GM12878 (cell line): Measurements from ENCODE around the gene KANSL2. TPM values are rescaled to one million over a fixed set of nuclear protein-coding genes. Genes with fewer than 3 reads are reported as not detected.
A peak's percentile ranks its signal among the peaks of the same experiment; 100 is the strongest.

Experiments used
- ASH2L ChIP-seq: fragments of 300-600, 200-600 bp; sonication (generic); IDR thresholded peaks from 2 replicates; pipeline ENCODE4 v1.6.1; 2017; ENCODE audit warnings: low read depth, mild to moderate bottlenecking, borderline replicate concordance
- BCLAF1 ChIP-seq: fragments of 450-650 bp; IDR thresholded peaks from 2 replicates; pipeline ENCODE4 v1.6.1; 2017; ENCODE audit warnings: antibody characterized with exemption, mild to moderate bottlenecking, moderate library complexity
- CHD4 ChIP-seq: fragments of 200-600 bp; sonication (generic); IDR thresholded peaks from 2 replicates; pipeline ENCODE4 v1.6.1; 2016; ENCODE audit warnings: mild to moderate bottlenecking
- CREM ChIP-seq: IDR thresholded peaks from 2 replicates; pipeline ENCODE4 v1.6.1; 2014; ENCODE audit warnings: antibody characterized with exemption, low read depth
- EED ChIP-seq: sonication (generic); IDR thresholded peaks from 2 replicates; pipeline ENCODE4 v1.6.1; 2016; ENCODE audit warnings: antibody characterized with exemption, low read depth
- FOS ChIP-seq: IDR thresholded peaks from 3 replicates; pipeline ENCODE4 v1.6.1; 2011; ENCODE audit warnings: borderline replicate concordance; ENCODE audit not compliant: insufficient read length; ENCODE audit errors: extremely low read depth
- FOXK2 ChIP-seq: fragments of 450-650 bp; IDR thresholded peaks from 2 replicates; pipeline ENCODE4 v1.6.1; 2017; ENCODE audit warnings: mild to moderate bottlenecking, moderate library complexity
- GABPA ChIP-seq: IDR thresholded peaks from 2 replicates; pipeline ENCODE4 v1.6.1; 2014; ENCODE audit warnings: antibody characterized with exemption, low read depth, mild to moderate bottlenecking, inconsistent platforms
- NFXL1 ChIP-seq: fragments of 450-650 bp; IDR thresholded peaks from 2 replicates; pipeline ENCODE4 v1.6.1; 2017; ENCODE audit warnings: antibody characterized with exemption, mild to moderate bottlenecking, borderline replicate concordance
- NFYA ChIP-seq: IDR thresholded peaks from 2 replicates; pipeline ENCODE4 v1.6.1; 2011; ENCODE audit warnings: low read depth, mild to moderate bottlenecking, low read length, improper control_type of control experiment, borderline replicate concordance
- PBX3 ChIP-seq: IDR thresholded peaks from 2 replicates; pipeline ENCODE4 v1.6.1; 2011; ENCODE audit warnings: mild to moderate bottlenecking, low read depth, low read length, moderate library complexity; ENCODE audit not compliant: insufficient replicate concordance
- PML ChIP-seq: IDR thresholded peaks from 2 replicates; pipeline ENCODE4 v1.6.1; 2012; ENCODE audit warnings: low read length, inconsistent platforms
- SMARCA5 ChIP-seq: fragments of 450-650 bp; IDR thresholded peaks from 2 replicates; pipeline ENCODE4 v1.6.1; 2017; ENCODE audit warnings: mild to moderate bottlenecking
- YY1 ChIP-seq: IDR thresholded peaks from 2 replicates; pipeline ENCODE4 v1.6.1; 2011; ENCODE audit warnings: low read depth, mild to moderate bottlenecking, low read length
- ZNF217 ChIP-seq: fragments of 450-650 bp; IDR thresholded peaks from 2 replicates; pipeline ENCODE4 v1.6.1; 2017; ENCODE audit warnings: antibody characterized with exemption, mild to moderate bottlenecking
- polyA plus RNA-seq, 11 experiments: library from polyadenylated mRNA; depleted of rRNA in 4 of 11; unstranded in 6 of 11; stranded (reverse) in 5 of 11; fragments of >200 nt; fragmentation: Nextera tagmentation in 4 of 11; fragmentation: Illumina TruSeq in 1 of 11; extraction: Ambion mirVana in 4 of 11; extraction: Trizol in 1 of 11; gene quantifications; 1 replicate in 1 of 11; 2 replicates in 10 of 11; pipeline versions ENCODE4 v1.2.1 to v1.2.3, GENCODE V29; 2011 to 2016; ENCODE audit warnings: inconsistent platforms in 2 of 11, missing spikeins in 2 of 11, low read depth in 1 of 11
- total RNA-seq, 4 experiments: library from RNA; depleted of rRNA in 3 of 4; stranded (reverse); fragments of >200 nt in 3 of 4; fragmentation: Illumina TruSeq in 1 of 4; extraction: Trizol in 1 of 4; gene quantifications; 2 replicates each; pipeline versions ENCODE4 v1.2.1 to v1.2.3, GENCODE V29; 2013 to 2021
- TF ChIP-seq, protein P1 (sequence below): IDR thresholded peaks from 2 replicates; pipeline ENCODE4 v1.6.1; 2012; ENCODE audit warnings: mild to moderate bottlenecking, low read depth, low read length
- TF ChIP-seq, protein P2 (sequence below): fragments of 450-650 bp; formaldehyde crosslinking; IDR thresholded peaks from 2 replicates; pipeline ENCODE4 v1.4.0; 2022; ENCODE audit warnings: mild to moderate bottlenecking, moderate library complexity

Gene KANSL2
- total and polyA plus RNA-seq, 10 of the 15 experiments (the other 5 are each of a cell fraction or from before 2014, with no cell fraction given), result 28.1 to 54.8 (median 40.9) TPM

DNA sequence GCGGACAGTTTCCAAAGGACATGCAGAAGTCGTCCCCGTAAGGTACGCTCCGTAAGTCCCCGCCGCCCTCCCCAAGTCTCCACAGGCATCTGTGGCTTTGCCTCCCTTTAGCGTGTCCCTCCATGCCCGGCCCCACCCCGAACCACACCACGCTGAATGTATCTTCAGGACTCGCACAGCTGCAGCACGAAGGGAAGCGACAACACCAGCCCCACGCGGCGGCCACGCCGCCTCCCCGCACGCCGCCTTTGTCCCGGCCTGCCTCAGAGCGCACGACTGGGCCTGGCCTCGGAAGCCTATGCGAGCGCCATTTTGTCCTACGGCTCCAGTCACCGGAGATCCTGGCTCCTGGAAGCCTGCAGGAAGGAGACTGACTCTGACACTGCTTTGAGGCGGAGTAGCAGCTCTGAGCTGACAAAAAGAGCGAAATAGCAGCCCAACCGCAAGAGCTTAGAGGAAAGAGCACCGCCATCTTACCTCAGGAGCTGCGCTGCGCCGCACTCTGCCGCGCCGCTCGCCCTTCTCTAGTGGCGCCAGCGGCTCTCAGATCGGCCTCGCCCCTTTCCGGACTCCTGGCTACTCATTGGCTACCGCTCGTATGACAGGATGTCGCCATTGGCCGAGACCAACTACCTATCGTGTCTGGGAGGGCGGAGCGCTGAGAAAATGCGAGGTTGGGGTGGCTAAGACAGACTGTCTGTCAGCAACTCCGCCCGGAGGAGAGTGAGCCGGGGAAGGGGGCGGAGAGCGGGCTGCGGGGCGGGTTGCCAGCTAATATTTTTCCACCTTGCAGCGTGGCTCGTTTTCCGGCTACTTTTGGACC is at the start of gene KANSL2 (continued):
- no peak for TF ChIP-seq BCLAF1
- peak; percentile 97 for TF ChIP-seq YY1
- TF ChIP-seq NFYA, result peak; percentile 83
- TF ChIP-seq EED, result 0 out of 2 replicates have a peak, but pooled peaks have one; percentile 12
- peak; percentile 99 for TF ChIP-seq PML
- TF ChIP-seq SMARCA5, result peak; percentile 30; the same call in 1 of the 2 replicates
- no peak for TF ChIP-seq FOXK2
- TF ChIP-seq, protein P1, sequence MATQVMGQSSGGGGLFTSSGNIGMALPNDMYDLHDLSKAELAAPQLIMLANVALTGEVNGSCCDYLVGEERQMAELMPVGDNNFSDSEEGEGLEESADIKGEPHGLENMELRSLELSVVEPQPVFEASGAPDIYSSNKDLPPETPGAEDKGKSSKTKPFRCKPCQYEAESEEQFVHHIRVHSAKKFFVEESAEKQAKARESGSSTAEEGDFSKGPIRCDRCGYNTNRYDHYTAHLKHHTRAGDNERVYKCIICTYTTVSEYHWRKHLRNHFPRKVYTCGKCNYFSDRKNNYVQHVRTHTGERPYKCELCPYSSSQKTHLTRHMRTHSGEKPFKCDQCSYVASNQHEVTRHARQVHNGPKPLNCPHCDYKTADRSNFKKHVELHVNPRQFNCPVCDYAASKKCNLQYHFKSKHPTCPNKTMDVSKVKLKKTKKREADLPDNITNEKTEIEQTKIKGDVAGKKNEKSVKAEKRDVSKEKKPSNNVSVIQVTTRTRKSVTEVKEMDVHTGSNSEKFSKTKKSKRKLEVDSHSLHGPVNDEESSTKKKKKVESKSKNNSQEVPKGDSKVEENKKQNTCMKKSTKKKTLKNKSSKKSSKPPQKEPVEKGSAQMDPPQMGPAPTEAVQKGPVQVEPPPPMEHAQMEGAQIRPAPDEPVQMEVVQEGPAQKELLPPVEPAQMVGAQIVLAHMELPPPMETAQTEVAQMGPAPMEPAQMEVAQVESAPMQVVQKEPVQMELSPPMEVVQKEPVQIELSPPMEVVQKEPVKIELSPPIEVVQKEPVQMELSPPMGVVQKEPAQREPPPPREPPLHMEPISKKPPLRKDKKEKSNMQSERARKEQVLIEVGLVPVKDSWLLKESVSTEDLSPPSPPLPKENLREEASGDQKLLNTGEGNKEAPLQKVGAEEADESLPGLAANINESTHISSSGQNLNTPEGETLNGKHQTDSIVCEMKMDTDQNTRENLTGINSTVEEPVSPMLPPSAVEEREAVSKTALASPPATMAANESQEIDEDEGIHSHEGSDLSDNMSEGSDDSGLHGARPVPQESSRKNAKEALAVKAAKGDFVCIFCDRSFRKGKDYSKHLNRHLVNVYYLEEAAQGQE, result peak; percentile 34; the same call in 1 of the 2 replicates
- TF ChIP-seq, protein P2, sequence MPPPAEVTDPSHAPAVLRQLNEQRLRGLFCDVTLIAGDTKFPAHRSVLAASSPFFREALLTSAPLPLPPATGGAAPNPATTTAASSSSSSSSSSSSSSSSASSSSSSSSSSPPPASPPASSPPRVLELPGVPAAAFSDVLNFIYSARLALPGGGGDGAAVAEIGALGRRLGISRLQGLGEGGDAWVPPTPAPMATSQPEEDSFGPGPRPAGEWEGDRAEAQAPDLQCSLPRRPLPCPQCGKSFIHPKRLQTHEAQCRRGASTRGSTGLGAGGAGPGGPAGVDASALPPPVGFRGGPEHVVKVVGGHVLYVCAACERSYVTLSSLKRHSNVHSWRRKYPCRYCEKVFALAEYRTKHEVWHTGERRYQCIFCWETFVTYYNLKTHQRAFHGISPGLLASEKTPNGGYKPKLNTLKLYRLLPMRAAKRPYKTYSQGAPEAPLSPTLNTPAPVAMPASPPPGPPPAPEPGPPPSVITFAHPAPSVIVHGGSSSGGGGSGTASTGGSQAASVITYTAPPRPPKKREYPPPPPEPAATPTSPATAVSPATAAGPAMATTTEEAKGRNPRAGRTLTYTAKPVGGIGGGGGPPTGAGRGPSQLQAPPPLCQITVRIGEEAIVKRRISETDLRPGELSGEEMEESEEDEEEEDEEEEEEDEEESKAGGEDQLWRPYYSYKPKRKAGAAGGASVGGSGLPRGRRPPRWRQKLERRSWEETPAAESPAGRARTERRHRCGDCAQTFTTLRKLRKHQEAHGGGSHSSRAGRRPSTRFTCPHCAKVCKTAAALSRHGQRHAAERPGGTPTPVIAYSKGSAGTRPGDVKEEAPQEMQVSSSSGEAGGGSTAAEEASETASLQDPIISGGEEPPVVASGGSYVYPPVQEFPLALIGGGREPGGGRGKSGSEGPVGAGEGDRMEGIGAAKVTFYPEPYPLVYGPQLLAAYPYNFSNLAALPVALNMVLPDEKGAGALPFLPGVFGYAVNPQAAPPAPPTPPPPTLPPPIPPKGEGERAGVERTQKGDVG (CRISPR knock-in tag), result no peak
- peak; percentile 93 for TF ChIP-seq PBX3
- no peak for TF ChIP-seq CREM
- TF ChIP-seq CHD4, result no peak
- TF ChIP-seq ASH2L, result peak; percentile 73; the same call in 1 of the 2 replicates
- peak; percentile 84 for TF ChIP-seq FOS
- no peak for TF ChIP-seq ZNF217
- no peak for TF ChIP-seq NFXL1
- no peak for TF ChIP-seq GABPA
